D721Med (cell line): ENCODE measurements around the gene FAM180B.

Source experiments
- DNase-seq: peaks from one replicate; pipeline ENCODE4 v3.0.0; 2011; ENCODE audit warnings: low spot score; ENCODE audit not compliant: insufficient read length
- FAIRE-seq: peaks from 2 replicates; lab custom pipeline; 2011; peaks lifted over from hg19 to GRCh38; lab: Jason Lieb, UNC
- CTCF ChIP-seq: IDR thresholded peaks from 2 replicates; pipeline ENCODE4 v1.5.1; 2012; ENCODE audit warnings: mild to moderate bottlenecking, control low read depth; ENCODE audit not compliant: insufficient read depth; ENCODE audit errors: missing control alignments

FAM180B gene

GRCh38 chr11:47599902-47600301 lies 13.4 kb downstream of the FAM180B start:
- DNase-seq (no peak), FAIRE-seq (peak; percentile 32)
- TF ChIP-seq CTCF = no peak

DNA sequence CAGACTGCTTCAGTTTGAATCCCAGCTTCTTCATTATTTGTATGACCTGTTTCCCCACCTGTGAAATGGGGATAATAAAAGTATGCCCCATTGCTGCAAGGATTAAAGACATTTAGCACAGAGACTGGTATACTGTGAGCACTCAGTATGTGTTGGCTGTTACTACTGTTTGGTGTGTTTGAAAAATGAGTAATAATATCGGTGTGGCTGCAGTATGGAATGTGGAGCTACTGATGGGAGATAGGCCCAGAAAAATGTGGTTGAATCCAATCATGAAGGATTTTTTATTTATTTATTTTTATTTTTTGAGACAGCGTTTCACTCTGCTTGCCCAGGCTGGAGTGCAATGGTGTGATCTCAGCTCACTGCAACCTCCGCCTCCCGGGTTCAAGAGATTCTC lies 16.8 kb downstream of the FAM180B start:
- TF ChIP-seq CTCF = no peak
- DNase-seq = no peak
- no peak for FAIRE-seq

DNA sequence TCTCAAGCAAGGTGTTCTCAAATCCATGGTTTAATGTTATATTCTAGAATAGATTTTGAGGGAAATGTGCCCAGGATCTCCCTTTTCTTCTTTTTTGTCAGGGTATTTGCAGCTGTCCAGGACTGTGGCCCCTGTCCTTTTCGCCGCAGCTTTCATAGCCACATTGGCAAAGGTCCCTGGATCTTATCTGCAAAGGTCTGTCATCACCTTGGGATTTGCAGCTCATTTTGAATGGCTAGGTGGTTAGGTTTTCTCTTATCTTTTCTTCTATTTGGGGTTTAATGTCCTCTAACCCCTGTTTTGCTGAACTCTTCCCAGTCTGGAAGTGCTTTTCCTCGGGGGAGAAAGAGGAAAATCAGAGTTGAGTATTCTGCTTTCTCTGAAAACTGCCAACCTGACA lies 19.4 kb downstream of the FAM180B start:
- TF ChIP-seq CTCF = no peak
- no peak for FAIRE-seq

GRCh38 chr11:47606731-47607130 lies 20.3 kb downstream of the FAM180B start:
- no peak for TF ChIP-seq CTCF
- DNase-seq = no peak
- FAIRE-seq = no peak

More for the DNA sequence above, 19.4 kb downstream of the FAM180B start:
- no peak for DNase-seq

- DNase-seq (no peak), FAIRE-seq (no peak)
- no peak for TF ChIP-seq CTCF
Observed at GRCh38 chr11:47607380-47607779, 20.9 kb downstream of the FAM180B start.

- no peak for FAIRE-seq
- DNase-seq = no peak
- no peak for TF ChIP-seq CTCF
Observed at GRCh38 chr11:47609675-47610074, 23.2 kb downstream of the FAM180B start.

GRCh38 chr11:47611348-47611794 lies 24.9 kb downstream of the FAM180B start:
- DNase-seq = no peak
- FAIRE-seq = no peak
- no peak for TF ChIP-seq CTCF
